ENCODE results near the gene LBH.

Gene LBH

GRCh38 chr2:30235859-30236535, 4.7 kb downstream of the LBH start:
- DNase-seq, result no peak

GRCh38 chr2:30236591-30237238, 5.4 kb downstream of the LBH start:
- DNase-seq, result no peak

GRCh38 chr2:30237239-30237965, 6.1 kb downstream of the LBH start:
- no peak for DNase-seq

- DNase-seq, result no peak
Observed at GRCh38 chr2:30237966-30238800, 6.8 kb downstream of the LBH start.

- no peak for DNase-seq
Observed at GRCh38 chr2:30239308-30239985, 8.1 kb downstream of the LBH start.

- no peak for DNase-seq
Observed at GRCh38 chr2:30239986-30240752, 8.8 kb downstream of the LBH start.

- DNase-seq, result no peak
Observed at GRCh38 chr2:30243231-30243630, 11.9 kb downstream of the LBH start.

GRCh38 chr2:30245364-30245763, 14.0 kb downstream of the LBH start:
- DNase-seq, result no peak

- no peak for DNase-seq
Observed at GRCh38 chr2:30248791-30249190, 17.5 kb downstream of the LBH start.

GRCh38 chr2:30249354-30249753, 18.0 kb downstream of the LBH start:
- no peak for DNase-seq

GRCh38 chr2:30250421-30250820, 19.1 kb downstream of the LBH start:
- DNase-seq, result no peak

- DNase-seq, result no peak
Observed at GRCh38 chr2:30252723-30253701, 21.7 kb downstream of the LBH start.

GRCh38 chr2:30253873-30254684, 22.7 kb downstream of the LBH start:
- DNase-seq, result no peak

- no peak for DNase-seq
Observed at GRCh38 chr2:30254685-30255001, 23.3 kb downstream of the LBH start.

- DNase-seq, result no peak
Observed at GRCh38 chr2:30255026-30255425, 23.7 kb downstream of the LBH start.

GRCh38 chr2:30255466-30256408, 24.4 kb downstream of the LBH start:
- no peak for DNase-seq

- no peak for DNase-seq
Observed at GRCh38 chr2:30257266-30258214, 26.2 kb downstream of the LBH start.
